ENCODE measurements around the gene KLK5.

KLK5 gene

GRCh38 chr19:50939596-50939995 lies 13.2 kb downstream of the KLK5 start:
- TF ChIP-seq CTCF (IDR thresholded peaks at IDR 0.05; ENCODE audit: insufficient read depth, low read depth, low read length, missing control alignments): no peak
- H3K4me3 ChIP-seq (ENCODE audit: low read depth, low read length): no peak overlapping the region
- DNase-seq (ENCODE audit: low read depth): no peak

- H3K4me3 ChIP-seq (ENCODE audit: low read depth, low read length): no peak overlapping the region
These were observed 19.2 kb downstream of the KLK5 start for GRCh38 chr19:50933640-50934039.

GRCh38 chr19:50932690-50933083 lies 20.2 kb downstream of the KLK5 start:
- no peak for TF ChIP-seq CTCF (IDR thresholded peaks at IDR 0.05; ENCODE audit: insufficient read depth, low read depth, low read length, missing control alignments)
- no peak for DNase-seq (ENCODE audit: low read depth)
- no peak overlapping the region for H3K4me3 ChIP-seq (ENCODE audit: low read depth, low read length)

More at GRCh38 chr19:50933640-50934039, 19.2 kb downstream of the KLK5 start:
- no peak for TF ChIP-seq CTCF (IDR thresholded peaks at IDR 0.05; ENCODE audit: insufficient read depth, low read depth, low read length, missing control alignments)
- no peak for DNase-seq (ENCODE audit: low read depth)

GRCh38 chr19:50932018-50932689 lies 20.7 kb downstream of the KLK5 start:
- no peak overlapping the region for H3K4me3 ChIP-seq (ENCODE audit: low read depth, low read length)
- no peak for TF ChIP-seq CTCF (IDR thresholded peaks at IDR 0.05; ENCODE audit: insufficient read depth, low read depth, low read length, missing control alignments)
- no peak for DNase-seq (ENCODE audit: low read depth)

- TF ChIP-seq CTCF (IDR thresholded peaks at IDR 0.05; ENCODE audit: insufficient read depth, low read depth, low read length, missing control alignments): no peak
- DNase-seq (ENCODE audit: low read depth): no peak
These were observed 21.8 kb downstream of the KLK5 start for GRCh38 chr19:50931023-50931422.

GRCh38 chr19:50928831-50929230 lies 24.0 kb downstream of the KLK5 start:
- TF ChIP-seq CTCF (IDR thresholded peaks at IDR 0.05; ENCODE audit: insufficient read depth, low read depth, low read length, missing control alignments): no peak
- no peak overlapping the region for H3K4me3 ChIP-seq (ENCODE audit: low read depth, low read length)
- DNase-seq (ENCODE audit: low read depth): peak; percentile 21

More at GRCh38 chr19:50931023-50931422, 21.8 kb downstream of the KLK5 start:
- H3K4me3 ChIP-seq (ENCODE audit: low read depth, low read length): no peak overlapping the region

GRCh38 chr19:50926144-50926543 lies 26.7 kb downstream of the KLK5 start:
- H3K4me3 ChIP-seq (ENCODE audit: low read depth, low read length): no peak overlapping the region
- no peak for DNase-seq (ENCODE audit: low read depth)
- no peak for TF ChIP-seq CTCF (IDR thresholded peaks at IDR 0.05; ENCODE audit: insufficient read depth, low read depth, low read length, missing control alignments)
